ENCODE data around the gene C2CD5. TPM values are rescaled to one million over a fixed set of nuclear protein-coding genes. Genes with fewer than 3 reads are reported as not detected.
"Not testable (repeated sequence)": the region's sequence is repeated elsewhere in the genome, so short reads cannot be mapped to it uniquely, and the experiment has no call there.

The C2CD5 gene
- total and polyA plus RNA-seq, 2 of the 13 experiments (the other 11 are each of a cell fraction or from before 2014, with no cell fraction given) = 12.6 to 14.6 TPM

GRCh38 chr12:22481547-22482104 lies 62.7 kb downstream of the C2CD5 start:
- Histone ChIP-seq H2AFZ (ENCODE audit: low read length) (no peak overlapping the region), H3K27ac (ENCODE audit: extremely low read length, insufficient read depth, low read length) (no peak overlapping the region), H3K9me3 (ENCODE audit: low read length) (no peaks in the 10 kb centered on the region), H3K79me2 (ENCODE audit: insufficient read depth, low read length) (no peaks in the 10 kb centered on the region), H3K9ac (ENCODE audit: insufficient read depth, low read depth, low read length) (no peak overlapping the region), H3K4me2 (ENCODE audit: low read depth, low read length) (no peak overlapping the region), H3K27me3 (ENCODE audit: control insufficient read depth in 1 of 2, insufficient read depth in 2 of 2, low read length in 2 of 2) (no peaks in the 10 kb centered on the region), H3K36me3 (replicated peaks in 1 of 2; ENCODE audit: control insufficient read depth in 1 of 2, insufficient read depth in 2 of 2, low read length in 2 of 2) (no peaks in the 10 kb centered on the region; a peak in 1 of 5 replicates), H4K20me1 (ENCODE audit: insufficient read depth, low read length) (no peaks in the 10 kb centered on the region), H3K4me1 (ENCODE audit: insufficient read depth, low read length) (peaks cover 16% of the 10 kb centered on the region), H3K4me3 (replicated peaks in 1 of 3; ENCODE audit: insufficient read depth in 1 of 3, low read depth in 2 of 3, low read length in 3 of 3) (no peak overlapping the region)
- ChIA-PET POLR2A (no interaction called here), CTCF (ENCODE audit: low intra/inter-chr PET ratio, low total read pairs) (no interaction called here)
- in situ Hi-C loops (cut with HindIII; ENCODE audit: extremely low pct_ligation_motif_present, low pct_unique_long_range_greater_than_20kb) (no loop called here), intact Hi-C loops (cut with micrococcal nuclease; ENCODE audit: unreplicated experiment) (no loop called here)
- FAIRE-seq (no peak), ATAC-seq (no peak), DNase-seq (ENCODE audit: low spot score) (no peak)
- no TSS peak for BruUV-seq (replicated peaks)
- WGBS (ENCODE audit: low lambda C conversion rate) = 96% methylated on average over 5 of the region's 5 CpGs
- TF ChIP-seq LRRFIP1 (CRISPR knock-in tag; conservative IDR thresholded peaks at IDR 0.05) = no peak
- no peak for TF ChIP-seq ZNF296 (CRISPR knock-in tag; conservative IDR thresholded peaks at IDR 0.05)
- no peak for TF ChIP-seq MTA1 (CRISPR knock-in tag; IDR thresholded peaks at IDR 0.05; ENCODE audit: borderline replicate concordance)
- no peak for TF ChIP-seq KAT2B (IDR thresholded peaks at IDR 0.05; ENCODE audit: borderline replicate concordance, low read depth, low read length)

DNA sequence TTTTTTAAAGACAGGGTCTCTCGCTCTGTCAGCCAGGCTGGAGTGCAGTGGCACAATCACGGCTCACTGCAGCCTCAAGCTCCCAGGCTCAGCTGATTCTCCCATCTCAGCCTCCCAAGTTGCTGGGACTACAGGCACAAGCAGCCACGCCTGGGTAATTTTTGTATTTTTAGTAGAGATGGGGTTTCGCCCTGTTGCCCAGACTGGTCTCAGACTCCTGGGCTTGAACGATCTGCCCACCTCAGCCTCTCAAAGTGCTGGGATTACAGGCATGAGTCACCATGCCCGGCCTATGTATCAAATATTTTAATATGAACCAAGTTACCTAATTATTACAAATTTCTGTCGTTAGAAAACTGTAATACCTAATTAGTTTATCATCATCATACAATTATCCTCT lies 63.5 kb downstream of the C2CD5 start:
- CTCF ChIA-PET (ENCODE audit: low intra/inter-chr PET ratio, low total read pairs) = not testable (repeated sequence)
- 96% methylated on average over 7 of the region's 7 CpGs for WGBS (ENCODE audit: low lambda C conversion rate)

More for the DNA sequence above, 63.5 kb downstream of the C2CD5 start:
- FAIRE-seq; H3K9me3 ChIP-seq (ENCODE audit: low read length); H3K4me3 ChIP-seq (replicated peaks in 1 of 3; ENCODE audit: insufficient read depth in 1 of 3, low read depth in 2 of 3, low read length in 3 of 3); H3K79me2 ChIP-seq (ENCODE audit: insufficient read depth, low read length); in situ Hi-C loops (cut with HindIII; ENCODE audit: extremely low pct_ligation_motif_present, low pct_unique_long_range_greater_than_20kb); POLR2A ChIA-PET; H3K4me2 ChIP-seq (ENCODE audit: low read depth, low read length); H3K27me3 ChIP-seq (ENCODE audit: control insufficient read depth in 1 of 2, insufficient read depth in 2 of 2, low read length in 2 of 2); H3K9ac ChIP-seq (ENCODE audit: insufficient read depth, low read depth, low read length); ATAC-seq; H2AFZ ChIP-seq (ENCODE audit: low read length); H4K20me1 ChIP-seq (ENCODE audit: insufficient read depth, low read length); intact Hi-C loops (cut with micrococcal nuclease; ENCODE audit: unreplicated experiment); BruUV-seq (replicated peaks); H3K27ac ChIP-seq (ENCODE audit: extremely low read length, insufficient read depth, low read length); DNase-seq (ENCODE audit: low spot score); H3K36me3 ChIP-seq (replicated peaks in 1 of 2; ENCODE audit: control insufficient read depth in 1 of 2, insufficient read depth in 2 of 2, low read length in 2 of 2): not testable (repeated sequence)
- H3K4me1 ChIP-seq (ENCODE audit: insufficient read depth, low read length) = peaks cover 16% of the 10 kb centered on the region
